ENCODE data around the gene ADAMTS2.

The ADAMTS2 gene

DNA sequence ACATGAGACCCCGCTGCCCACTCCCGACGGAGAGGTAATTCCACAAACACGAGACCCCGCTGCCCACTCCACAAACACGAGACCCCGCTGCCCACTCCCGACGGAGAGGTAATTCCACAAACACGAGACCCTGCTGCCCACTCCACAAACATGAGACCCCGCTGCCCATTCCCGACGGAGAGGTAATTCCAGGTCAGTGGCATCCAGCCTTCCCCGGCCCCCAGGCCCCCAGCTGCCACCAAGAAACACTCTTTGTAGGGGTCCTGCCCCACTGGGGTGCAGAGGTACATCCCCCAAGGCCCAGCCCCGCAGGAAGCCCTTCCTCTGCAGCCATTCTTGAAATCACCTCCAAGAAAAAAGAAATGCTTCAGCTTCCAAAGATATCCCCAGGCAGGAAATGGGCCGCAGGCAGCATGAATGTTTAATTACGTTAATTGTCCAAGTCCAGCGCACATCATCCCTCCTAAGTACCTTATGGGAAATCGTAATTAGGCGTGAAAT, 115.9 kb downstream of the ADAMTS2 start:
- Histone ChIP-seq H4K20me1 (ENCODE audit: insufficient read depth, low read length) (no peaks in the 10 kb centered on the region), H3K9ac (ENCODE audit: low read depth, low read length) (no peak overlapping the region), H3K4me3 (ENCODE audit: low read depth in 1 of 2, low read length in 2 of 2) (no peak overlapping the region), H3K36me3 (ENCODE audit: insufficient read depth, low read length) (no peaks in the 10 kb centered on the region), H3K27me3 (ENCODE audit: insufficient read depth, low read length, poor library complexity) (no peaks in the 10 kb centered on the region), H3K27ac (ENCODE audit: low read length) (no peak overlapping the region), H3K79me2 (ENCODE audit: insufficient read depth, low read length) (no peaks in the 10 kb centered on the region), H3K9me3 (ENCODE audit: insufficient read depth, low read length, severe bottlenecking) (peaks cover 6% of the 10 kb centered on the region), H3K4me1 (ENCODE audit: insufficient read depth, low read length) (no peaks in the 10 kb centered on the region), H2AFZ (ENCODE audit: low read depth, low read length) (no peak overlapping the region), H3K4me2 (ENCODE audit: insufficient read depth, low read length) (no peak overlapping the region)
- ATAC-seq (ENCODE audit: insufficient read depth, low read depth) (no peak), DNase-seq (no peak)
- TF ChIP-seq EZH2 (IDR thresholded peaks at IDR 0.05; ENCODE audit: borderline replicate concordance, low read depth, low read length, severe bottlenecking): no peak
- TF ChIP-seq, protein P1, sequence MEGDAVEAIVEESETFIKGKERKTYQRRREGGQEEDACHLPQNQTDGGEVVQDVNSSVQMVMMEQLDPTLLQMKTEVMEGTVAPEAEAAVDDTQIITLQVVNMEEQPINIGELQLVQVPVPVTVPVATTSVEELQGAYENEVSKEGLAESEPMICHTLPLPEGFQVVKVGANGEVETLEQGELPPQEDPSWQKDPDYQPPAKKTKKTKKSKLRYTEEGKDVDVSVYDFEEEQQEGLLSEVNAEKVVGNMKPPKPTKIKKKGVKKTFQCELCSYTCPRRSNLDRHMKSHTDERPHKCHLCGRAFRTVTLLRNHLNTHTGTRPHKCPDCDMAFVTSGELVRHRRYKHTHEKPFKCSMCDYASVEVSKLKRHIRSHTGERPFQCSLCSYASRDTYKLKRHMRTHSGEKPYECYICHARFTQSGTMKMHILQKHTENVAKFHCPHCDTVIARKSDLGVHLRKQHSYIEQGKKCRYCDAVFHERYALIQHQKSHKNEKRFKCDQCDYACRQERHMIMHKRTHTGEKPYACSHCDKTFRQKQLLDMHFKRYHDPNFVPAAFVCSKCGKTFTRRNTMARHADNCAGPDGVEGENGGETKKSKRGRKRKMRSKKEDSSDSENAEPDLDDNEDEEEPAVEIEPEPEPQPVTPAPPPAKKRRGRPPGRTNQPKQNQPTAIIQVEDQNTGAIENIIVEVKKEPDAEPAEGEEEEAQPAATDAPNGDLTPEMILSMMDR (IDR thresholded peaks at IDR 0.05; ENCODE audit: borderline replicate concordance, extremely low read depth, low read length, poor library complexity, severe bottlenecking): no peak

DNA sequence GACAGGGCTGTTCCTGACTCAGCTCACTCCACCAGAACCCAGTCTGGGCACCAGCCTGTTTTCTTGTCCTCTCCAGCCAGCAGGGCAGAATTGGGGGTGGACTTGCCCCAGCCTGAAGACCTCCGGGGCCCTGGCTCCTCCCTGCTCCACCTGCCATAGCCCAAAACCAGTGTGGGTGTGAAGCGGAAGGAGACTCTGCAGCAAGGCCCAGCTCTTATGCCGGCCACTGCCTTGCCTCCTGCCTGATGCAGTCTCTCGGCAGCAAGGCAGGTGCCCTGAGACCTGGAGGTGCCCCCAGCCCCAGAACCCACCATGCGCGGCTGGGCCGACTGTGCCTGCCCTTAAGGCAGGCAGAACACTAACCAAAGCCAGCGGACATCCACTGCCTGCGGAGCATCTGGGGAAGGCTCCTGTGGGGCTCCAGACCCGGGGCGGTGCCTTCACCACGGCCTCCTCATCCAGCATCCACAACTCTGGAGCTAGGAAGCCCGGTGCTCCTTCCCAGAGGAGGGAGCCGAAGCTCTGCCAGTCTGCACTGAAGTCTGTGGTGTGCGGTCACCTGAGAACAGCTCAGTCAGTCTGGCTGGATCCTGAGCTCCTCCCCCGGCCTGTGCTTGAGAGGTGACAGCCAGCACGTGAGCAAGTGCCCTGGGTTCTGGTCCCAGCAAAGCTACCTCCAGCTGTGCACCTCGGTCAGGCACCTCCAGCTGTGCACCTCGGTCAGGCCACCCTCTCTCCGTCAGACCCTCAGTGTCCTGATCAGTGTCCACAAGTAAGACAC, 116.7 kb downstream of the ADAMTS2 start:
- Histone ChIP-seq H3K27me3 (ENCODE audit: insufficient read depth, low read length, poor library complexity) (no peaks in the 10 kb centered on the region), H4K20me1 (ENCODE audit: insufficient read depth, low read length) (no peaks in the 10 kb centered on the region), H3K9ac (ENCODE audit: low read depth, low read length) (no peak overlapping the region), H3K9me3 (ENCODE audit: insufficient read depth, low read length, severe bottlenecking) (peaks cover 14% of the 10 kb centered on the region), H2AFZ (ENCODE audit: low read depth, low read length) (no peak overlapping the region), H3K36me3 (ENCODE audit: insufficient read depth, low read length) (no peaks in the 10 kb centered on the region), H3K4me1 (ENCODE audit: insufficient read depth, low read length) (no peaks in the 10 kb centered on the region), H3K27ac (ENCODE audit: low read length) (no peak overlapping the region), H3K4me2 (ENCODE audit: insufficient read depth, low read length) (no peak overlapping the region), H3K4me3 (ENCODE audit: low read depth in 1 of 2, low read length in 2 of 2) (no peak overlapping the region), H3K79me2 (ENCODE audit: insufficient read depth, low read length) (no peaks in the 10 kb centered on the region)
- ATAC-seq (ENCODE audit: insufficient read depth, low read depth) (no peak), DNase-seq (no peak)
- no peak for TF ChIP-seq EZH2 (IDR thresholded peaks at IDR 0.05; ENCODE audit: borderline replicate concordance, low read depth, low read length, severe bottlenecking)
- TF ChIP-seq, protein P1 (IDR thresholded peaks at IDR 0.05; ENCODE audit: borderline replicate concordance, extremely low read depth, low read length, poor library complexity, severe bottlenecking): no peak

DNA sequence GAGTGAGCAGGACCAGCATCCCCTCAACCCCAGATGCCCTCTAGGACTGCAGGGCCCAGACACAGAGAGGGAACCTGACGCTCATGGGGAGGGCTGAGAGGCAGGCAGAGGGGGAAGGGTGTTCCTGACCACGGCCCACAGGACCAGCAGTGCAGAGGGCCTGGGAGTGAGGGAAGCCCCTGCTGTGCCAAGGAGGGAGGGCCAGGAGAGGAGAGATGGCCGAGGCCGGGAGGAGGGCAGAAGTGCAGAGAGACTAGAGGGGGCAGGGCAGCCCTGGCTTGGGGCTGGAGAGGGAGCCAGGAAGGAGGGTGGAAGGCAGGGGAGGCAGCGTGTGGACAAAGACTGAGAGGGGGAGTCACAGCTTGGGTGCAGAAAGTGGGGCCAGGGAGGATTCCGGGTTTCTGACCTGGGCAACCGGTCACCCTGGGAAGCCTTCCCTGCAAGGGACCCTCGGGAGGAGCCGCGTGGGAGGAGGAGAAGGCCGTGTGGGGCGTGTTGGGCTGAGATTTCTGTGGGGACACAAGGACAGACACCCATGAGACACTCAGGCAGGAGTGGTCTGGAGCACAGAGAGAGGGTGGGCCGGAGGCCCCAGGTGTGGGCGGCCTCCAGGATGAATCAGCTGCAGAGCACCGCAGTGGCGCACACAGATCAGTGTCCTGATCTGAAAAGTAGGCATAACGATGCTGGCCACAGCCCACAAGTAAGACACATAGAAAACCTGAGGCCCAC, 117.5 kb downstream of the ADAMTS2 start:
- Histone ChIP-seq H3K9me3 (ENCODE audit: insufficient read depth, low read length, severe bottlenecking) (peaks cover 16% of the 10 kb centered on the region), H2AFZ (ENCODE audit: low read depth, low read length) (no peak overlapping the region), H3K9ac (ENCODE audit: low read depth, low read length) (no peak overlapping the region), H4K20me1 (ENCODE audit: insufficient read depth, low read length) (no peaks in the 10 kb centered on the region), H3K27ac (ENCODE audit: low read length) (no peak overlapping the region), H3K4me1 (ENCODE audit: insufficient read depth, low read length) (no peaks in the 10 kb centered on the region), H3K4me2 (ENCODE audit: insufficient read depth, low read length) (no peak overlapping the region), H3K4me3 (ENCODE audit: low read depth in 1 of 2, low read length in 2 of 2) (no peak overlapping the region), H3K27me3 (ENCODE audit: insufficient read depth, low read length, poor library complexity) (no peaks in the 10 kb centered on the region), H3K79me2 (ENCODE audit: insufficient read depth, low read length) (no peaks in the 10 kb centered on the region), H3K36me3 (ENCODE audit: insufficient read depth, low read length) (no peaks in the 10 kb centered on the region)
- TF ChIP-seq, protein P1 (IDR thresholded peaks at IDR 0.05; ENCODE audit: borderline replicate concordance, extremely low read depth, low read length, poor library complexity, severe bottlenecking): no peak
- TF ChIP-seq EZH2 (IDR thresholded peaks at IDR 0.05; ENCODE audit: borderline replicate concordance, low read depth, low read length, severe bottlenecking): no peak
- DNase-seq (no peak), ATAC-seq (ENCODE audit: insufficient read depth, low read depth) (no peak)

All from DND-41 (cell line).